MCF 10A (cell line): ENCODE results near the gene LAYN. TPM values are rescaled to one million over a fixed set of nuclear protein-coding genes. Genes with fewer than 3 reads are reported as not detected.
A peak's percentile ranks its signal among the peaks of the same experiment; 100 is the strongest.

ENCODE experiments used
- BruUV-seq: library from RNA; stranded (reverse); fragments of 400-500 nt; replicated peaks from 2 replicates; lab custom pipeline; 2021; lab: Mats Ljungman, UMichigan
- CTCF ChIA-PET: fragments of 300-600 bp; sonication (Branson Sonifier 250); formaldehyde crosslinking; extraction: SDS; loops from one replicate; lab custom pipeline; 2021; ENCODE audit warnings: antibody characterized with exemption, inconsistent platforms; lab: Yijun Ruan, JAX
- POLR2A ChIA-PET: fragments of 300-600, 350-650 bp; sonication (Branson Sonifier 250); formaldehyde crosslinking; extraction: SDS; loops from one replicate; lab custom pipeline; 2020; ENCODE audit warnings: antibody characterized with exemption, inconsistent platforms; lab: Yijun Ruan, JAX
- DNase-seq: peaks from one replicate; pipeline ENCODE4 v3.0.0-alpha.2; 2018; ENCODE audit not compliant: unreplicated experiment
- H3K27ac Mint-ChIP-seq: one replicate; pipeline ENCODE4 v1.8.0; 2022; ENCODE audit warnings: mild to moderate bottlenecking, low read depth, mixed read lengths; ENCODE audit not compliant: unreplicated experiment
- H3K27me3 Mint-ChIP-seq: one replicate; pipeline ENCODE4 v1.8.0; 2022; ENCODE audit warnings: mixed read lengths; ENCODE audit not compliant: insufficient read depth, unreplicated experiment
- H3K36me3 Mint-ChIP-seq: one replicate; pipeline ENCODE4 v1.8.0; 2022; ENCODE audit warnings: mild to moderate bottlenecking, moderate library complexity, mixed read lengths; ENCODE audit not compliant: insufficient read depth, unreplicated experiment
- H3K4me1 Mint-ChIP-seq: one replicate; pipeline ENCODE4 v1.8.0; 2022; ENCODE audit warnings: mixed read lengths; ENCODE audit not compliant: insufficient read depth, unreplicated experiment
- H3K4me3 Mint-ChIP-seq: one replicate; pipeline ENCODE4 v1.8.0; 2022; ENCODE audit warnings: mild to moderate bottlenecking, moderate library complexity, mixed read lengths; ENCODE audit not compliant: unreplicated experiment
- H3K9me3 Mint-ChIP-seq: one replicate; pipeline ENCODE4 v1.8.0; 2022; ENCODE audit warnings: mixed read lengths; ENCODE audit not compliant: unreplicated experiment
- CTCF ChIP-seq: fragments of 200-600 bp; IDR thresholded peaks from one replicate; pipeline ENCODE4 v1.8.0; 2022; ENCODE audit warnings: antibody characterized with exemption, mild to moderate bottlenecking; ENCODE audit not compliant: unreplicated experiment
- intact Hi-C: fragments of 100-400 bp; cut with micrococcal nuclease; formaldehyde crosslinking; loops from 2 replicates; pipeline ENCODE4 v1.14.1; 2022
- total RNA-seq: library from RNA; stranded (reverse); gene quantifications from 2 replicates; pipeline ENCODE4 v1.2.3, GENCODE V29; 2022

Gene LAYN
- total RNA-seq, 1 experiment from 2014 or later, result not detected

DNA sequence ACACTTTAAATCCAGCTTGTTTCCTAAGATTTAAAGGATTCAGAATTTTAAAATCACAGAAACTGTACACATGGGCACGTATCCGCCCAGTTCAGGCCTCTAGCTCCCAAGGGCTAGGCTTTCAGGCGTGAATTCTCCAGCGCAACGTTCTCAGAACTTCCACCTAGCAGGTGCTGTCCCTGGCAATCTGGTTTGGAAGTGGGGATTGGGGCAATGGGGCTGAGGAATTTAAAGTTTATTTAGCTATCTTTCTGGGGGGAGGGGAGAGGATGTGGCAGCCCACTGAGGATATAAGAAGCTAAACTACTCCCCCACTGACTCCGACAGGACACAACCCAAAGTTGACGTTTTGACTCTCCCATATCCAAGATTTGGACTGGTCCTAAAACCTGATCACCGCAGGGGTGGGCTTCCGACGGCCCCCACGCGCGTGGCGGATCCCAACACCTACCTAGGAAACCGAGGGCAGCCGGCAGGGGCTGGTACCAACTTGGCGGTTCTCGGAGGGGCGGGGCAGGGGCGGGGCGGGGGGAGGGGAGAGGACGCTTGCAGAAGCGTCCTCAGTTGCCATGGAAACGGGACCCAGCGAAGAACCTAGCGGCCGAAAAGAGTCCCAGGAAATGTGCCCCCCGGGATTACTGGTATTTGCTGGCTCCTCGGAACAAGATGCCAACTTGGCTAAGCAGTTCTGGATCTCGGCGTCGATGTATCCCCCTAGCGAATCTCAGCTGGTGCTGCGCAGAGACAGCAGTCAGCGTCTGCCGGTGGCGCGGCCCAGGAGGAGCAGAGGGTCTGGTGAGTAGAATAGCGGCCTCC lies 26.1 kb upstream of the LAYN start, which contains the start of gene HOATZ:
Gene HOATZ (plus strand): TSS at position 563 of the 816 bp plus-strand sequence. CDS start 7 bp downstream, at position 570.
- intact Hi-C loops, result no loop called here
- H3K36me3 Mint-ChIP-seq, result no peaks in the 10 kb centered on the region
- CTCF ChIA-PET, result interaction anchor here (1.1 kb wide), 1 partner anchor 1080 kb away, joined by 3 read pairs; no protein-coding TSS in a partner anchor

GRCh38 chr11:111515591-111515990 lies 24.9 kb upstream of the LAYN start:
- CTCF ChIA-PET, result no interaction called here
- POLR2A ChIA-PET, result no interaction called here
- BruUV-seq, result no TSS peak
- Mint-ChIP-seq H3K4me3 (no peak overlapping the region), H3K27me3 (no peaks in the 10 kb centered on the region), H3K4me1 (peaks cover 15% of the 10 kb centered on the region), H3K36me3 (no peaks in the 10 kb centered on the region), H3K27ac (no peak overlapping the region), H3K9me3 (no peaks in the 10 kb centered on the region)
- no peak for TF ChIP-seq CTCF
- intact Hi-C loops, result no loop called here
- no peak for DNase-seq

More for the DNA sequence above, 26.1 kb upstream of the LAYN start, which contains the start of gene HOATZ:
- Mint-ChIP-seq H3K9me3 (no peaks in the 10 kb centered on the region), H3K27me3 (no peaks in the 10 kb centered on the region), H3K4me3 (no peak within 1 kb of the TSS), H3K27ac (no peak within 1 kb of the TSS), H3K4me1 (peaks cover 16% of the 10 kb centered on the region)
- POLR2A ChIA-PET, result interaction anchor here (0.5 to 0.9 kb wide), 2 partner anchors 17 to 31 kb away, joined by 3 to 4 read pairs; no protein-coding TSS in a partner anchor
- TF ChIP-seq CTCF, result no peak
- no peak for DNase-seq
- no TSS peak for BruUV-seq

DNA sequence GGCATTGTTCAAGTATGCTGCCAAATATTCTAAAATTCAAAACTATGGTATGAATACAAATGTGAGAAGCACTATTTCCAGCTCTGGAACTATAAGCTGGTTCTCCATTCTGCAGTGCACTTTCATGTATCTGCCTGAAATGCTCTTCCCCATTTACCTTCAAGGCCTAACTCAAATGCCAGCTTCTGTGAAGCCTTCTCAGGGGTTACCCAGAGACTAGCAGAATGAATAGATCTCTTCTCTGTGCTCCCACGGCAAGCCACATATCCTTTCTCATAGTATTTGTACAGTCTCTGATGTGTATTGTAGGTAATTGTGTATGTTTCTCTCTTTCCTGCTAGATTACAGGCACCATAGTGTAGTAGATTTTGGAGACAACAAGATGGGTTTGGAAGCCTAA lies 21.9 kb upstream of the LAYN start:
- Mint-ChIP-seq H3K4me3 (no peak overlapping the region), H3K27ac (no peak overlapping the region), H3K36me3 (no peaks in the 10 kb centered on the region), H3K9me3 (no peaks in the 10 kb centered on the region), H3K27me3 (no peaks in the 10 kb centered on the region), H3K4me1 (peaks cover 5% of the 10 kb centered on the region)
- no peak for DNase-seq
- CTCF ChIA-PET, result interaction anchor here (0.6 kb wide), 1 partner anchor 16 kb away, joined by 3 read pairs; no protein-coding TSS in a partner anchor
- POLR2A ChIA-PET, result no interaction called here
- no peak for TF ChIP-seq CTCF
- no TSS peak for BruUV-seq
- intact Hi-C loops, result no loop called here

DNA sequence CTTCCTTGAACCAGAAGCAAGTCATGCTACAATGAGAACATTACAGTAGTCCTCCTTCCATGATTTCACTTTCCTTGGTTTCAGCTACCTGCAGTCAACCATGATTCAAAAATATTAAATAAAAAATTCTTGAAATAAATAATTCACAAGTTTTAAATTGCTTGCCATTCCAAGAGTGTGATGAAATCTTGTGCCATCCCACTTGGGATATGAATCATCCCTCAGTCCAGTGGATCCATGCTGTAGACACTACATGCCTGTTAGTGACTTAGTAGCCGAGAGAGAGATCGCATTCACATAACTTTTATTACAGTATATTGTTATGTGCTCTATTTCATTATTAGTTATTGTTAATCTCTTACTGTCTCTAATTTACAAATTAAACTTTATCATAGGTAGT lies 20.0 kb upstream of the LAYN start:
- H3K9me3 Mint-ChIP-seq, result no peaks in the 10 kb centered on the region
- peak; percentile 37 for DNase-seq
- no peak for TF ChIP-seq CTCF
- H3K4me3 Mint-ChIP-seq, result no peak overlapping the region
- peaks cover 10% of the 10 kb centered on the region for H3K4me1 Mint-ChIP-seq
- POLR2A ChIA-PET, result interaction anchor here (1.6 kb wide), 1 partner anchor 10 kb away, joined by 5 read pairs; no protein-coding TSS in a partner anchor
- intact Hi-C loops, result no loop called here
- no peak overlapping the region for H3K27ac Mint-ChIP-seq
- H3K36me3 Mint-ChIP-seq, result no peaks in the 10 kb centered on the region
- no TSS peak for BruUV-seq
- H3K27me3 Mint-ChIP-seq, result no peaks in the 10 kb centered on the region
- CTCF ChIA-PET, result no interaction called here
